ENCODE results near the gene CORO2A. TPM values are rescaled to one million over a fixed set of nuclear protein-coding genes. Genes with fewer than 3 reads are reported as not detected.

CORO2A gene
- total and polyA plus RNA-seq, 9 donors, result 0.13 to 3.7 (median 1.2) TPM

- Histone ChIP-seq H3K27ac (no peak overlapping the region), H3K9me3 (no peaks in the 10 kb centered on the region), H3K36me3 (no peaks in the 10 kb centered on the region), H3K4me3 (peak overlapping the region; percentile 59), H3K4me1 (ENCODE audit: insufficient read depth) (no peaks in the 10 kb centered on the region), H3K27me3 (no peaks in the 10 kb centered on the region)
- TF ChIP-seq POLR2A (IDR thresholded peaks at IDR 0.05) (no peak), CTCF (IDR thresholded peaks at IDR 0.05) (no peak), EP300 (IDR thresholded peaks at IDR 0.05) (no peak)
- peak in 2 of 5 donors; percentile 31 to 38 for DNase-seq
- WGBS, 3 donors, result 15 to 25% (median 23%) methylated on average over 26 to 47 of the region's 47 CpGs
- intact Hi-C loops (cut with DNase I), result no loop called here
These were observed 550 bp downstream of the CORO2A start for GRCh38 chr9:98191671-98192502.

- H3K36me3 ChIP-seq, result no peaks in the 10 kb centered on the region
- no peaks in the 10 kb centered on the region for H3K27me3 ChIP-seq
- no peak overlapping the region for H3K4me3 ChIP-seq
- 60 to 88% (median 61%) methylated on average over 4 to 5 of the region's 5 CpGs for WGBS, 3 donors
- DNase-seq, result no peak
- TF ChIP-seq POLR2A (IDR thresholded peaks at IDR 0.05) (no peak), EP300 (IDR thresholded peaks at IDR 0.05) (no peak), CTCF (IDR thresholded peaks at IDR 0.05) (no peak)
- intact Hi-C loops (cut with DNase I), result no loop called here
- H3K4me1 ChIP-seq (ENCODE audit: insufficient read depth), result no peaks in the 10 kb centered on the region
- H3K9me3 ChIP-seq, result no peaks in the 10 kb centered on the region
- no peak overlapping the region for H3K27ac ChIP-seq
These were observed 1.2 kb downstream of the CORO2A start for GRCh38 chr9:98191181-98191608.

- DNase-seq, result no peak
- Histone ChIP-seq H3K9me3 (no peaks in the 10 kb centered on the region), H3K4me3 (no peak overlapping the region), H3K4me1 (ENCODE audit: insufficient read depth) (no peaks in the 10 kb centered on the region), H3K27me3 (no peaks in the 10 kb centered on the region), H3K27ac (no peak overlapping the region), H3K36me3 (no peaks in the 10 kb centered on the region)
- TF ChIP-seq CTCF (IDR thresholded peaks at IDR 0.05) (no peak), POLR2A (IDR thresholded peaks at IDR 0.05) (no peak), EP300 (IDR thresholded peaks at IDR 0.05) (no peak)
- intact Hi-C loops (cut with DNase I), result no loop called here
- 80 to 82% (median 80%) methylated on average over 5 of the region's 5 CpGs for WGBS, 3 donors
These were observed 1.7 kb downstream of the CORO2A start for GRCh38 chr9:98190757-98191105.

- intact Hi-C loops (cut with DNase I), result no loop called here
These were observed 3.0 kb downstream of the CORO2A start for GRCh38 chr9:98189412-98189811.

More at GRCh38 chr9:98189412-98189811, 3.0 kb downstream of the CORO2A start:
- Histone ChIP-seq H3K4me1 (ENCODE audit: insufficient read depth) (no peaks in the 10 kb centered on the region), H3K27me3 (no peaks in the 10 kb centered on the region), H3K9me3 (no peaks in the 10 kb centered on the region), H3K4me3 (no peak overlapping the region), H3K27ac (no peak overlapping the region), H3K36me3 (no peaks in the 10 kb centered on the region)
- 58 to 73% (median 66%) methylated on average over 6 of the region's 6 CpGs for WGBS, 3 donors
- no peak for DNase-seq
- TF ChIP-seq CTCF (IDR thresholded peaks at IDR 0.05), result no peak
- TF ChIP-seq POLR2A (IDR thresholded peaks at IDR 0.05), result no peak
- TF ChIP-seq EP300 (IDR thresholded peaks at IDR 0.05), result no peak

Data from ovary (tissue), 9 donors.